H9 (cell line): ENCODE data around the gene BMP5. TPM values are rescaled to one million over a fixed set of nuclear protein-coding genes. Genes with fewer than 3 reads are reported as not detected.

Source experiments
- DNase-seq: peaks from one replicate; pipeline ENCODE4 v3.0.0-alpha.2; 2017
- H2AFZ ChIP-seq: one replicate; pipeline ENCODE4 v1.6.1; 2013; ENCODE audit warnings: mild to moderate bottlenecking, low read length, control low read depth, moderate library complexity
- H2AK5ac ChIP-seq: 2 replicates; pipeline ENCODE4 v1.6.1; 2013; ENCODE audit warnings: low read length, control low read depth, mixed read lengths; ENCODE audit not compliant: insufficient read length
- H2BK120ac ChIP-seq: one replicate; pipeline ENCODE4 v1.6.1; 2013; ENCODE audit warnings: low read depth, mild to moderate bottlenecking, low read length, control low read depth, inconsistent platforms; ENCODE audit not compliant: poor library complexity, severe bottlenecking
- H2BK12ac ChIP-seq: 2 replicates; pipeline ENCODE4 v1.6.1; 2013; ENCODE audit warnings: low read length, control low read depth, mixed read lengths, low read depth; ENCODE audit not compliant: insufficient read length
- H2BK15ac ChIP-seq: 2 replicates; pipeline ENCODE4 v1.6.1; 2013; ENCODE audit warnings: low read depth, low read length, control low read depth
- H2BK20ac ChIP-seq: one replicate; pipeline ENCODE4 v1.6.1; 2013; ENCODE audit warnings: low read depth, mild to moderate bottlenecking, low read length, control low read depth, inconsistent platforms; ENCODE audit not compliant: poor library complexity, severe bottlenecking
- H2BK5ac ChIP-seq: 2 replicates; pipeline ENCODE4 v1.6.1; 2013; ENCODE audit warnings: low read length, control low read depth, mixed read lengths; ENCODE audit not compliant: insufficient read length
- H3K14ac ChIP-seq: 2 replicates; pipeline ENCODE4 v1.6.1; 2013; ENCODE audit warnings: low read length, control low read depth; ENCODE audit not compliant: insufficient read depth
- H3K18ac ChIP-seq: 2 replicates; pipeline ENCODE4 v1.6.1; 2013; ENCODE audit warnings: low read depth, mild to moderate bottlenecking, mixed read lengths, low read length, control low read depth; ENCODE audit not compliant: insufficient read length
- H3K23ac ChIP-seq: 2 replicates; pipeline ENCODE4 v1.6.1; 2013; ENCODE audit warnings: low read length, control low read depth, mixed read lengths, low read depth; ENCODE audit not compliant: insufficient read length
- H3K23me2 ChIP-seq: 2 replicates; pipeline ENCODE4 v1.6.1; 2013; ENCODE audit warnings: low read depth, mild to moderate bottlenecking, mixed read lengths, low read length, control low read depth; ENCODE audit not compliant: insufficient read length, poor library complexity, severe bottlenecking
- H3K27ac ChIP-seq: 2 replicates; pipeline ENCODE4 v1.5.1; 2013; ENCODE audit warnings: low read length, control low read depth, mixed read lengths, low read depth; ENCODE audit not compliant: insufficient read length
- H3K27me3 ChIP-seq: 2 replicates; pipeline ENCODE4 v1.6.1; 2013; ENCODE audit warnings: low read length, control low read depth, inconsistent platforms; ENCODE audit not compliant: insufficient read depth
- H3K4ac ChIP-seq: 2 replicates; pipeline ENCODE4 v1.6.1; 2013; ENCODE audit warnings: low read depth, mild to moderate bottlenecking, control low read depth, inconsistent platforms, low read length, moderate library complexity
- H3K4me1 ChIP-seq: 2 replicates; pipeline ENCODE4 v1.6.1; 2013; ENCODE audit warnings: low read length, control low read depth, inconsistent platforms; ENCODE audit not compliant: insufficient read depth
- H3K4me2 ChIP-seq: 2 replicates; pipeline ENCODE4 v1.6.1; 2013; ENCODE audit warnings: low read length, control low read depth, mixed read lengths; ENCODE audit not compliant: insufficient read length, insufficient read depth
- H3K56ac ChIP-seq: 2 replicates; pipeline ENCODE4 v1.6.1; 2013; ENCODE audit warnings: low read depth, mild to moderate bottlenecking, mixed read lengths, low read length, control low read depth; ENCODE audit not compliant: insufficient read length
- H3K79me1 ChIP-seq: 2 replicates; pipeline ENCODE4 v1.6.1; 2013; ENCODE audit warnings: low read depth, mild to moderate bottlenecking, moderate library complexity, low read length, control low read depth, inconsistent platforms; ENCODE audit not compliant: insufficient read depth, poor library complexity, severe bottlenecking
- H3K79me2 ChIP-seq: 2 replicates; pipeline ENCODE4 v1.6.1; 2013; ENCODE audit warnings: low read length, control low read depth, inconsistent platforms; ENCODE audit not compliant: insufficient read depth
- H3K9ac ChIP-seq: 2 replicates; pipeline ENCODE4 v1.6.1; 2013; ENCODE audit warnings: low read length, control low read depth, mixed read lengths; ENCODE audit not compliant: insufficient read length; ENCODE audit errors: extremely low read depth
- H3K9me3 ChIP-seq: one replicate; pipeline ENCODE4 v1.6.1; 2013; ENCODE audit warnings: low read depth, low read length, inconsistent platforms; ENCODE audit not compliant: control insufficient read depth
- H3T11ph ChIP-seq: one replicate; pipeline ENCODE4 v1.6.1; 2013; ENCODE audit warnings: mild to moderate bottlenecking, low read length, control low read depth, inconsistent platforms
- H4K20me1 ChIP-seq: one replicate; pipeline ENCODE4 v1.6.1; 2013; ENCODE audit not compliant: control insufficient read depth, insufficient read length, insufficient read depth
- H4K5ac ChIP-seq: 2 replicates; pipeline ENCODE4 v1.6.1; 2013; ENCODE audit warnings: low read depth, mild to moderate bottlenecking, mixed read lengths, low read length, control low read depth; ENCODE audit not compliant: insufficient read length
- H4K8ac ChIP-seq: replicated peaks from 2 replicates; pipeline ENCODE4 v1.6.1; 2013; ENCODE audit warnings: low read length, control low read depth, mixed read lengths, low read depth; ENCODE audit not compliant: insufficient read length
- H4K91ac ChIP-seq: 2 replicates; pipeline ENCODE4 v1.6.1; 2013; ENCODE audit warnings: low read depth, mild to moderate bottlenecking, moderate library complexity, mixed read lengths, low read length, control low read depth; ENCODE audit not compliant: insufficient read length
- H3K27ac Mint-ChIP-seq, 3 experiments: 2 replicates in 2 of 3; 3 replicates in 1 of 3; pipeline ENCODE4 v1.8.0; 2020 to 2021; ENCODE audit warnings: mixed read lengths in 3 of 3, mild to moderate bottlenecking in 1 of 3, moderate library complexity in 1 of 3
- H3K27me3 Mint-ChIP-seq: 2 replicates; pipeline ENCODE4 v1.8.0; 2021; ENCODE audit warnings: low read depth, mild to moderate bottlenecking, moderate library complexity, mixed read lengths
- H3K36me3 Mint-ChIP-seq, 3 experiments: 2 replicates in 2 of 3; 3 replicates in 1 of 3; pipeline ENCODE4 v1.8.0; 2020 to 2021; ENCODE audit warnings: low read depth in 3 of 3, mixed read lengths in 3 of 3; ENCODE audit not compliant: insufficient read depth in 1 of 3
- H3K4me1 Mint-ChIP-seq, 2 experiments: 2 replicates each; pipeline ENCODE4 v1.8.0; 2020; ENCODE audit warnings: mixed read lengths in 2 of 2
- H3K4me3 Mint-ChIP-seq, 2 experiments: 2 replicates in 1 of 2; 3 replicates in 1 of 2; pipeline ENCODE4 v1.8.0; 2020 to 2021; ENCODE audit warnings: mild to moderate bottlenecking in 2 of 2, mixed read lengths in 2 of 2, moderate library complexity in 1 of 2
- H3K9me3 Mint-ChIP-seq, 2 experiments: 2 replicates in 1 of 2; 3 replicates in 1 of 2; pipeline ENCODE4 v1.8.0; 2020; ENCODE audit warnings: mild to moderate bottlenecking in 2 of 2, mixed read lengths in 2 of 2, moderate library complexity in 1 of 2
- WGBS: extraction: QIAGEN DNeasy Blood & Tissue Kit; methylation state at CpG from one replicate; pipeline ENCODE4 v1.1.7; 2013; ENCODE audit warnings: missing lambda C conversion rate, low lambda C conversion rate, mixed read lengths; ENCODE audit not compliant: insufficient read length; ENCODE audit errors: extremely low coverage; 5-methylcytosine and 5-hydroxymethylcytosine counted together
- total RNA-seq: library from RNA; stranded (reverse); gene quantifications from 2 replicates; pipeline ENCODE4 v1.2.1, GENCODE V29; 2021
- TF ChIP-seq, protein P1 (sequence below): fragments of 200-600 bp; sonication (generic); conservative IDR thresholded peaks from 3 replicates; pipeline ENCODE4 v1.8.0; 2021; ENCODE audit warnings: antibody characterized with exemption, mild to moderate bottlenecking

BMP5 gene
- total RNA-seq, 1 experiment from 2014 or later = not detected

DNA sequence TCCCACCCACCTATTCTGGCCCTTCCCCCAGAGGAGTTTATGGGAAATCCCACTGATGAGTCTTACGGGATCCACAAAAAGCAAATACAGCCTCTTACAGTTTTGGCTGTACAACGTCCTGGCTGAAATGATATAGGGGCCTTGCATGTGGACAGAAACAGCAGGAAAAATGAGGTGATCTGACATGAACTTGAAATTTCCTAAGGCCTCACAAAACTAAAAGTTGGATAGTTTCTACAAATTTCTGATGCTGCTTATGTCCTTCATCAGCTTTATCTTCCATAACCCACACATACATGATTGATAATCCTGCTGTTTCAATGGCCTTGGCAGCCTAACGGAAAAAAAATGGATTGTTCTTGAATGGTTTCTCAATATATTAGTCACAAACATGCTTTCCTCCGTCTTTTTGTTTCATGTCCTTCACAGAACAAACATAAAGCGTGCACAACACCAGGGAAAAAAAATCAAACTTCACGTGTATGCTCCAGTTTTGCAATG lies 118.8 kb downstream of the BMP5 start:
- H2AK5ac ChIP-seq = no peak overlapping the region
- H4K5ac ChIP-seq = no peak overlapping the region
- TF ChIP-seq, protein P1, sequence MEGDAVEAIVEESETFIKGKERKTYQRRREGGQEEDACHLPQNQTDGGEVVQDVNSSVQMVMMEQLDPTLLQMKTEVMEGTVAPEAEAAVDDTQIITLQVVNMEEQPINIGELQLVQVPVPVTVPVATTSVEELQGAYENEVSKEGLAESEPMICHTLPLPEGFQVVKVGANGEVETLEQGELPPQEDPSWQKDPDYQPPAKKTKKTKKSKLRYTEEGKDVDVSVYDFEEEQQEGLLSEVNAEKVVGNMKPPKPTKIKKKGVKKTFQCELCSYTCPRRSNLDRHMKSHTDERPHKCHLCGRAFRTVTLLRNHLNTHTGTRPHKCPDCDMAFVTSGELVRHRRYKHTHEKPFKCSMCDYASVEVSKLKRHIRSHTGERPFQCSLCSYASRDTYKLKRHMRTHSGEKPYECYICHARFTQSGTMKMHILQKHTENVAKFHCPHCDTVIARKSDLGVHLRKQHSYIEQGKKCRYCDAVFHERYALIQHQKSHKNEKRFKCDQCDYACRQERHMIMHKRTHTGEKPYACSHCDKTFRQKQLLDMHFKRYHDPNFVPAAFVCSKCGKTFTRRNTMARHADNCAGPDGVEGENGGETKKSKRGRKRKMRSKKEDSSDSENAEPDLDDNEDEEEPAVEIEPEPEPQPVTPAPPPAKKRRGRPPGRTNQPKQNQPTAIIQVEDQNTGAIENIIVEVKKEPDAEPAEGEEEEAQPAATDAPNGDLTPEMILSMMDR = no peak
- H2BK5ac ChIP-seq = no peak overlapping the region
- no peaks in the 10 kb centered on the region for H3K9me3 ChIP-seq
- no peak overlapping the region for H3K4ac ChIP-seq
- no peak overlapping the region for H3K18ac ChIP-seq
- no peak overlapping the region for H2BK12ac ChIP-seq
- no peaks in the 10 kb centered on the region for H3K4me1 ChIP-seq
- no peaks in the 10 kb centered on the region for H3K23me2 ChIP-seq
- no peak overlapping the region for H3T11ph ChIP-seq
- no peaks in the 10 kb centered on the region for H3K79me1 ChIP-seq
- Mint-ChIP-seq H3K27me3 (no peaks in the 10 kb centered on the region), H3K36me3 (no peaks in the 10 kb centered on the region), H3K4me1 (no peaks in the 10 kb centered on the region), H3K4me3 (no peak overlapping the region), H3K9me3 (no peaks in the 10 kb centered on the region), H3K27ac (no peak overlapping the region)
- H4K8ac ChIP-seq = no peak overlapping the region
- no peak overlapping the region for H2BK120ac ChIP-seq
- H3K27ac ChIP-seq = no peak overlapping the region
- no CpG with 5 or more reads among the region's 6 CpGs for WGBS
- H3K56ac ChIP-seq = no peak overlapping the region
- H2BK15ac ChIP-seq = no peak overlapping the region
- no peak overlapping the region for H3K14ac ChIP-seq
- no peak overlapping the region for H3K23ac ChIP-seq
- no peak overlapping the region for H2BK20ac ChIP-seq
- no peak overlapping the region for H3K9ac ChIP-seq
- H2AFZ ChIP-seq = no peak overlapping the region
- no peaks in the 10 kb centered on the region for H3K27me3 ChIP-seq
- no peak overlapping the region for H3K4me2 ChIP-seq
- no peak for DNase-seq
- H3K79me2 ChIP-seq = no peaks in the 10 kb centered on the region
- no peak overlapping the region for H4K91ac ChIP-seq
- no peaks in the 10 kb centered on the region for H4K20me1 ChIP-seq
